NCI-H1417 treated with DMSO at 0.1 percent for 48 hours (cell line): ENCODE results near the gene NEK5.
"Not testable (repeated sequence)": the region's sequence is repeated elsewhere in the genome, so short reads cannot be mapped to it uniquely, and the experiment has no call there.

Source experiments
- DNase-seq: peaks from one replicate; lab custom pipeline; 2025; lab: John Stamatoyannopoulos, UW

Gene NEK5, protein sequence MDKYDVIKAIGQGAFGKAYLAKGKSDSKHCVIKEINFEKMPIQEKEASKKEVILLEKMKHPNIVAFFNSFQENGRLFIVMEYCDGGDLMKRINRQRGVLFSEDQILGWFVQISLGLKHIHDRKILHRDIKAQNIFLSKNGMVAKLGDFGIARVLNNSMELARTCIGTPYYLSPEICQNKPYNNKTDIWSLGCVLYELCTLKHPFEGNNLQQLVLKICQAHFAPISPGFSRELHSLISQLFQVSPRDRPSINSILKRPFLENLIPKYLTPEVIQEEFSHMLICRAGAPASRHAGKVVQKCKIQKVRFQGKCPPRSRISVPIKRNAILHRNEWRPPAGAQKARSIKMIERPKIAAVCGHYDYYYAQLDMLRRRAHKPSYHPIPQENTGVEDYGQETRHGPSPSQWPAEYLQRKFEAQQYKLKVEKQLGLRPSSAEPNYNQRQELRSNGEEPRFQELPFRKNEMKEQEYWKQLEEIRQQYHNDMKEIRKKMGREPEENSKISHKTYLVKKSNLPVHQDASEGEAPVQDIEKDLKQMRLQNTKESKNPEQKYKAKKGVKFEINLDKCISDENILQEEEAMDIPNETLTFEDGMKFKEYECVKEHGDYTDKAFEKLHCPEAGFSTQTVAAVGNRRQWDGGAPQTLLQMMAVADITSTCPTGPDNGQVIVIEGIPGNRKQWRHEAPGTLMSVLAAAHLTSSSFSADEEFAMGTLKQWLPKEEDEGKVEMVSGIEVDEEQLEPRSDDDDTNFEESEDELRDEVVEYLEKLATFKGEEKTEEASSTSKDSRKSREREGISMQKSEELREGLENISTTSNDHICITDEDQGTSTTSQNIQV

GRCh38 chr13:52128714-52129700 is at the start of gene NEK5:
Gene NEK5, minus strand, starts transcription at chr13:52129073. Its CDS starts 1,591 bp downstream, at chr13:52127482.
- DNase-seq = no peak

DNA sequence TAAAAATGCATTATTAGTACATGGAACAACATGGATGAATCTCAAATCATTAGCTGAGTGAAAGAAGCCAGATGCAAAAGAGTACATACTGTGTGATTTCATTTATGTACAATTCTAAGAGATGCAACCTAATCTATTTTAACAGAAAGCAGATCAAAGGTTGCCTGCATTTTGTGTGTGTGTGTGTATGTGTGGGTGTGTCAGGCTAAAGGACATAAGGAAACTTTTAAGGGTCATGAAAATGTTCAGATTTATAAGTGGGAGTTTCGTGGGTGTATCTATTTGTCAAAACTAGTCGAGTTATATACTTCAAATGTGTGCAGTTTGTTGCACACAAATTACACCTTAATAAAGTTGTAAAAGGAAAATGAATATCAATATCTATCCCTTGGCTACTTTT is 48.4 kb upstream of the NEK5 start:
- no peak for DNase-seq

DNA sequence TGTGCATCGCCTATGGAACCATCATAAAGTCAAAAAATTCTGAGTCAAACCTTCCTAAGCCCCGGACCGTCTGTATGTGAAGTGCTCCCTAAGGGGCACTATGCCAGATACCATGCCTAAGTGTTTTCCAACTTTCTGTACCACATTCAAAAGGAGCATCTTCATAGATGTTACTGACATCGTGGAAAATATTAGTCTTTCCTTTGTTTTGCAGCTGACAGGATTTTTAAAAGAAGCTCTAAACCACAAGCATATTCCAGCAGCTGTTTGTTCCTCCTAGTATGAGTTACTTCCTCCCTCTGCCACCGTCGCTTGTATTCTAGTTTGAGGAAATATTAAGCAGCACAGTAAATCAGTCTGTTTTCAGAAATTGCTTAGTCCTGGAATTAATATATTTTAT is 45.1 kb upstream of the NEK5 start:
- not testable (repeated sequence) for DNase-seq

- no peak for DNase-seq
Measured at GRCh38 chr13:52173373-52173772, 44.5 kb upstream of the NEK5 start.

GRCh38 chr13:52171686-52172085 is 42.8 kb upstream of the NEK5 start:
- DNase-seq = not testable (repeated sequence)

GRCh38 chr13:52170828-52171391 is 42.0 kb upstream of the NEK5 start:
- DNase-seq = not testable (repeated sequence)

DNA sequence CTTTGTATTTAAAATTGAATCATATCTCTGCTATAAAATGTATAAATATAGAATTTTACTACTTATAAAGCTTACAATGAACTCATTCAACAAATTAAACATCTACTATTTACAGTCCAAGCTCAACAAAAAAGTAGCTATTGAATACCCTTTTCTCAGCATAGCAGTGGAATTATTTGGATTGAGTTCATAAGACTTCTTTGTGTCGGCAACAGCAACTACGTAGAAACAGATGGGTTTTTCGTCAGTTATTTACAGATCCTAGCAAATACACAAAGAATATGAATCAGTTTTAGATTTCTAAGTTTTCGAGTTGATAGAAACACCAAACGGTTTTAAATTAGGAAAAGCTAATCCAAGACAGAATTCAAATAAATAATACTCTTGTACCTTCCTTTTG is 41.0 kb upstream of the NEK5 start:
- DNase-seq = no peak

DNA sequence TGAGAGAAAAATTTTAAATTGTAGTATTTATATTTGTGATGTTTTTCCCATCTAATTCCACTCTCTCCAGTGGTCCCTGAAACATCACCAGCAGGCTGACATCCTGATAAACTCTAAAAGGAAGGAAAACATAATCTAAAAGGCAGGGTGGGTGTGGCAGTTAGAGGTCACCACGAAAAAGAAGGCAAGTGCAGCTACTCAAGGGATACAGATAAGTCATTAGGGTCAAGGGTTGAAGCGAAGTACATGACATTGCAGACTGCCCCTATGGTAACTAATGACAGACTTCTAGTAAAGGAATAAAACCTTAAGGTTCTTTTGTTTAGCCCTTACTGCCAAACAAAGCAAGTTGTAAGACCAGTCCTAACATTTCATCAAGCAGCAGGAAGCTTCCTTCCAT is 36.5 kb upstream of the NEK5 start:
- DNase-seq = no peak

DNA sequence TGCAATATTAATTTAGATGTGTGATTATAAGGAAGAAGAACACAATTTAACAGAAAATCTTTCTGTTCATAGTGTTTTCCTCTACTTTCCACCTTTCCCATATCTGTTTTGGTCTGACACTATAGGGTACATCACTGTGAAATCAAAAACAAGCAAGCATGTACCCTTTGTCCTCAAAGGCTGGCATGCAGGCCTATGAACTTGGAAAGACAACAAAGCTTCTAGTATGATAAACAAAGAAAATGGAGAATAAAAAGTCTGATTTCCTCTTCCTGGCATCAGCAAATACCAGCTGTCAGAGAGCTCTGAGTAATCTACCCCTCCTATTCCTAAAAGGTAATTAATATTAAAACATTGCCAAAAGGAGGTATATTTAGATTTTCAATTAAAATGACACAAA is 36.1 kb upstream of the NEK5 start:
- DNase-seq = no peak

- not testable (repeated sequence) for DNase-seq
Measured at GRCh38 chr13:52163878-52164277, 35.0 kb upstream of the NEK5 start.

GRCh38 chr13:52162279-52163101 is 33.6 kb upstream of the NEK5 start:
- no peak for DNase-seq

- no peak for DNase-seq
Measured at GRCh38 chr13:52161181-52161646, 32.3 kb upstream of the NEK5 start.

DNA sequence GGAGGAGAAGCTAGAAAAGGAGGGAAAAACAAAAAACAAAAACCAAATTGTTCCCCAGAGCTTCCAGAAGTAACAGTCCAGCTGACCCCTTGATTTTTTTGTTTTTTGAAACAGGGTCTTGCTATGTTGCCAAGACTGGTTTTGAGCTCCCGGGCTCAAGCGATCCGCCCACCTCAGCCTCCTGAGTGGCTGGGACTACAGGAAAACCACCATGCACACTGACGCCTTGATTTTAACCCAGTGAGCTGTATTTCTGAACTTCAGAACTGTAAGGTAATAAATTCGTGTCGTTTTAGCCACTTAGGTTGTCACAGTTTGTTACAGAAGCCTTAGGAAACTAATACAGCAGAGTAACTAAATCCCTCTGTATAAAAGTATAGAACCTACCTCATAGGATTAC is 31.6 kb upstream of the NEK5 start:
- no peak for DNase-seq

DNA sequence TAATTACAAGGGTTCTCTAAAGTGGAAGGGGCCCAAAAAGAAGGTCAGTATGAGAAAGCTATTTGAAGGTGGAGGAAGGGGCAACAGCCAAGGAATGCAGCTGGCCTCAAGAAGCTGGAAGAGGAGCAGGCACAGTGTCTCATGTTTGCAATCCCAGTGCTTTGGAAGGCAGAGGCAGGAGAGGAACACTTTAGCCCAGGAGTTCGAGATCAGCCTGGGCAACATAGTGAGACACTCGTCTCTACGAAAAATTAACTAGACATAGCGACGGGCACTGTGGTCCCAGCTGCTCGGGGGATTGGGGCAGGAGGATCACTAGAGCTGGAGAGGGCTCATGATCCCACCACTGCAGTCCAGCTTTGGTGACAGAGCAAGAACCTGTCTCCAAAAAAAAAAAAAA is 31.2 kb upstream of the NEK5 start:
- DNase-seq = no peak

DNA sequence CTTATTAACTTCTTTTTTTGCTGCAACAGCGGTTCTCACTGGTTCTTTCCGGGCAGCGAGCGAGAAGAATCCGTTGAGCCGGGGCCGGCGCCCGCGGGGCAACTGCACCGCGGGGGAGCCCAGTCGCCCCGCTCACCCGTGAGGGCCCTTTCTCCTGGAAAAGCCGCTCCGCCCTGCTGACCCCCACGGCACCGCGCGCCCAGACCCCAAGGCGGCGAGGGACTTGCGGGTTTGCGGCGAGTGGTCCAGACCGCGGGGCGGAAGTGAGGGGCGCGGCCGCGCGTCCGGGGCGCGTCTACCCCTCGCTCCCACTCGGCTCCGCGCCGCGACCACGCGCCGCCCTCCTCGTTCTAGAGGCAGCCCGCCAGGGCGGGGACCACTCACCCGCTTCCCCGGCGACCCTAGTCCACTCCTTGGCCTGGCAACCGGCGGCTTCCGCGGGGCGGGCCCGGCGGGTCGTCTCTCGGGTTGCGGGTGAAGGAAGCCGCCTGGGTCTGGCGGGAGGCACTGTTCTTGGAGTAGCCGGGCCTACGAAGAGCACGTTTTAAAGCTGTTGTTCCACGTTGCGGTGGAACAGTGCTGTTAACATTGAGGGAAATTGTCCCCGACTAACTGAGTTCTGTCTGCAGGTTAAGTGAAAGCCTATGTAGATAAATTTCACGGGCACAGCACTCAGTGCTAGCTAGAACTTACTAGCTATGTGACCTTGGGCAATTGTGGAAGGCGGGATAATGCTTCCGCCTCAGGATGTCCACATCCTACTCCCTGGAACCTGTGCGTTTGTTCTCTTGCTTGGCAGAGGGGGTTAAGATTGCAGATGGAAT is 30.5 kb upstream of the NEK5 start, which contains the start of gene NEK3:
NEK3 (minus strand) TSS at position 439 of the 824 bp plus-strand sequence. CDS start 3,406 bp downstream, outside the sequence.
- DNase-seq = peak; percentile 50

DNA sequence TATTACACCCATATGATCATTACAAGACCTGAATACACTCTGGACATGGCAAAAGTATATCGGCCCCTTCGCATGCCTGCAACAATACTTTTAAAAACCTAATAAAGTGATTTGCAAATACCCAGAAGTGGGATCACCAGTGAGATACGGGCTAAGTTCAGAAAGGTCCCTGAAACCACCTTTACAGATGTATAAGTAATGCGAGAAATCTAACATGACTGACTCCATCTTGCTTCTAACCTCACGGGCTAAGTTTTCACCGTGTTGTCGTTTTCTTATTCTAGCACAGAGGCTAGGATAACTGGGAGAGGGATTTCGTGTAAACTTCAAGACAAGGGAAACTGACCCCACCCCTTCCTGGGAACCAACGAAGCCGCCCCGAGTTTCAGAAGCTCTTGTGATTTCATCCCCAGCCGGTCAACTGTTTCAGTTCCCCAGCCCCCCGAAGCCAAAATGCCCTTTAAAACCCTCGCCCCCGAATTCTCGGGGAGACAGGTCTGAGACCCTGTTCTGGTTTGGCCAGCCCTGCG is 29.8 kb upstream of the NEK5 start:
- no peak for DNase-seq

GRCh38 chr13:52156724-52157261 is 27.9 kb upstream of the NEK5 start:
- DNase-seq = no peak

DNA sequence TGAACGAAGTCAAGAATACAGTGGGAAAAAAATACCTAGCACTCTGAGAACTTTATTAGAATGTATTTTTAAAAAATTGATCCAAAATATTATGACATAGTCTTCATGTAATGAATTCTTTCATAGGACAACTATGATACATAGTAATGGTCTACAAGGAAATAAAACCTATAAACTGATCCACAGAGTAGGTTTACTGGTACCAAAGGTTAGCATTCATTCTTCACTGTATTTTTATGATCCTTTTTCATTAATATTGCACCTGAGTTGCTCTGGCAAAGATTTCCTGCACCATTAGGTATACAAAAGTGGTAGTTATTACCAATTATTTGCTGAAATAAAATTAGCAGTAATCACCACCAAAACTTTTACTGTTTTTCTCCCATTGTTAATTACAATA is 26.3 kb upstream of the NEK5 start:
- DNase-seq = no peak

- DNase-seq = no peak
Measured at GRCh38 chr13:52147225-52147624, 18.4 kb upstream of the NEK5 start.
